Breast epithelium (tissue), 4 donors: ENCODE measurements around the gene CHPF. TPM values are rescaled to one million over a fixed set of nuclear protein-coding genes. Genes with fewer than 3 reads are reported as not detected.

Experiments used
- DNase-seq, 2 donors: peaks; one replicate each; pipeline ENCODE4 v3.0.0-alpha.2; 2019; ENCODE audit warnings: low spot score in 2 of 2
- H3K27ac ChIP-seq, 2 donors: fragments of 200-600 bp; sonication (generic) in 1 of 2; one replicate each; pipeline ENCODE4 v1.5.1; 2016 to 2019; ENCODE audit warnings: mild to moderate bottlenecking in 1 of 2
- H3K27me3 ChIP-seq, 2 donors: fragments of 200-600 bp; sonication (generic) in 1 of 2; one replicate each; pipeline versions ENCODE4 v1.5.1 to v1.6.0; 2017 to 2019; ENCODE audit warnings: control low read depth in 1 of 2, mild to moderate bottlenecking in 1 of 2
- H3K36me3 ChIP-seq: fragments of 200-600 bp; one replicate; pipeline ENCODE4 v1.5.1; 2019
- H3K4me1 ChIP-seq, 2 donors: fragments of 200-600 bp; sonication (generic); one replicate each; pipeline ENCODE4 v1.5.1; 2016 to 2019; ENCODE audit warnings: control low read depth in 1 of 2
- H3K4me3 ChIP-seq, 3 donors: fragments of 200-600 bp; sonication (generic); 1 replicate in 2 of 3; 2 replicates in 1 of 3; pipeline ENCODE4 v1.5.1; 2016 to 2019; ENCODE audit warnings: mild to moderate bottlenecking in 3 of 3, moderate library complexity in 2 of 3
- H3K9me3 ChIP-seq, 2 donors: fragments of 200-600 bp; sonication (generic) in 1 of 2; one replicate each; pipeline ENCODE4 v1.5.1; 2016 to 2019; ENCODE audit warnings: control low read depth in 1 of 2
- CTCF ChIP-seq, 3 donors: fragments of 450-650 bp; IDR thresholded peaks; one replicate each; pipeline ENCODE4 v1.5.1; 2016 to 2017; ENCODE audit warnings: antibody characterized with exemption in 3 of 3, mild to moderate bottlenecking in 3 of 3, moderate library complexity in 3 of 3
- POLR2A ChIP-seq: fragments of 450-650 bp; IDR thresholded peaks from one replicate; pipeline ENCODE4 v1.6.1; 2016; ENCODE audit warnings: antibody characterized with exemption, mild to moderate bottlenecking, moderate library complexity
- POLR2AphosphoS5 ChIP-seq, 3 donors: sonication (generic); formaldehyde crosslinking; IDR thresholded peaks; one replicate each; pipeline ENCODE4 v1.6.1; 2017; ENCODE audit warnings: antibody characterized with exemption in 3 of 3
- intact Hi-C: fragments of 100-400 bp; cut with DNase I; formaldehyde crosslinking; loops from one replicate; pipeline ENCODE4 v1.15.1; 2023; ENCODE audit warnings: low total_unique reads
- total RNA-seq, 3 donors: library from RNA; depleted of rRNA; stranded (reverse); fragments of >200 nt; gene quantifications; one replicate each; pipeline ENCODE4 v1.1.0, GENCODE V29; 2016

The CHPF gene
- total RNA-seq, 3 donors from 2014 or later: 46.5 to 58.9 (median 49.0) TPM

- DNase-seq: no peak
- TF ChIP-seq CTCF (IDR thresholded peaks at IDR 0.05): no peak
- no peak for TF ChIP-seq POLR2AphosphoS5 (IDR thresholded peaks at IDR 0.05)
- TF ChIP-seq POLR2A: no peak
- Histone ChIP-seq H3K27ac (no peak overlapping the region), H3K27me3 (no peaks in the 10 kb centered on the region), H3K36me3 (no peaks in the 10 kb centered on the region), H3K9me3 (no peaks in the 10 kb centered on the region), H3K4me1 (no peaks in the 10 kb centered on the region), H3K4me3 (no peak overlapping the region)
- intact Hi-C loops: no loop called here
Observed at GRCh38 chr2:219492575-219492974, 51.0 kb downstream of the CHPF start.

GRCh38 chr2:219491278-219491963 lies 52.2 kb downstream of the CHPF start:
- no peaks in the 10 kb centered on the region for H3K9me3 ChIP-seq
- H3K36me3 ChIP-seq: no peaks in the 10 kb centered on the region
- H3K27me3 ChIP-seq: peaks cover 0 to 2% of the 10 kb centered on the region in 2 donors
- TF ChIP-seq POLR2A: no peak
- no peak for TF ChIP-seq CTCF (IDR thresholded peaks at IDR 0.05)
- no peak for TF ChIP-seq POLR2AphosphoS5 (IDR thresholded peaks at IDR 0.05)
- H3K27ac ChIP-seq: no peak overlapping the region
- no peaks in the 10 kb centered on the region for H3K4me1 ChIP-seq
- intact Hi-C loops: no loop called here
- DNase-seq: no peak
- H3K4me3 ChIP-seq: no peak overlapping the region

DNA sequence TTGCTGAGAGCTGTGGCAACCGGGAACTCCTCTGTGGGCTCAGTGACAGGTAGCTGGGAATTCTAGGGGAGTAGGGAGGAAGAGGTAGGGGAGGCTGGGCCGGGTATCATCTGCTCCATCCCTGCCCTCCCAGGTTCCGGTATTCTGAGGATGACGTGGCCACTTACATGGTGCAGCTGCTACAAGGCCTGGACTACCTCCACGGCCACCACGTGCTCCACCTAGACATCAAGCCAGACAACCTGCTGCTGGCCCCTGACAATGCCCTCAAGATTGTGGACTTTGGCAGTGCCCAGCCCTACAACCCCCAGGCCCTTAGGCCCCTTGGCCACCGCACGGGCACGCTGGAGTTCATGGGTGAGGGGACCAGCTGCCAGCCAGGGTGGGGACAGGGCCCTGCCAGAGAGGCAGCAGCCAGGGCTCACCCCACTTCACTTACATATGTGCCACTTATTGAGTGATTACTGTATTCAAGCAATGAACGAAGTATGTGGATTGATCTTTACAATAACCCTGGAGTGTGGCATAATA lies 52.9 kb downstream of the CHPF start:
- TF ChIP-seq POLR2AphosphoS5 (IDR thresholded peaks at IDR 0.05): no peak
- DNase-seq: no peak
- intact Hi-C loops: no loop called here
- Histone ChIP-seq H3K9me3 (no peaks in the 10 kb centered on the region), H3K4me1 (no peaks in the 10 kb centered on the region), H3K4me3 (no peak overlapping the region), H3K27ac (no peak overlapping the region), H3K36me3 (no peaks in the 10 kb centered on the region), H3K27me3 (peaks cover 0 to 4% of the 10 kb centered on the region in 2 donors)

GRCh38 chr2:219490186-219490585 lies 53.4 kb downstream of the CHPF start:
- H3K27ac ChIP-seq: no peak overlapping the region

GRCh38 chr2:219489315-219489714 lies 54.3 kb downstream of the CHPF start:
- no peak overlapping the region for H3K4me3 ChIP-seq

More at GRCh38 chr2:219490186-219490585, 53.4 kb downstream of the CHPF start:
- Histone ChIP-seq H3K27me3 (peaks cover 0 to 4% of the 10 kb centered on the region in 2 donors), H3K36me3 (no peaks in the 10 kb centered on the region), H3K4me1 (no peaks in the 10 kb centered on the region), H3K4me3 (no peak overlapping the region), H3K9me3 (no peaks in the 10 kb centered on the region)
- TF ChIP-seq POLR2AphosphoS5 (IDR thresholded peaks at IDR 0.05): no peak
- no peak for TF ChIP-seq CTCF (IDR thresholded peaks at IDR 0.05)
- TF ChIP-seq POLR2A: no peak
- DNase-seq: no peak
- intact Hi-C loops: no loop called here

More at GRCh38 chr2:219489315-219489714, 54.3 kb downstream of the CHPF start:
- DNase-seq: no peak
- no peaks in the 10 kb centered on the region for H3K4me1 ChIP-seq
- intact Hi-C loops: loop anchor here (1.0 kb wide), 1 partner anchor 19 kb away; no protein-coding TSS in a partner anchor
- no peaks in the 10 kb centered on the region for H3K9me3 ChIP-seq
- no peaks in the 10 kb centered on the region for H3K36me3 ChIP-seq
- H3K27me3 ChIP-seq: peaks cover 0 to 4% of the 10 kb centered on the region in 2 donors
- no peak for TF ChIP-seq CTCF (IDR thresholded peaks at IDR 0.05)
- no peak for TF ChIP-seq POLR2AphosphoS5 (IDR thresholded peaks at IDR 0.05)
- no peak for TF ChIP-seq POLR2A
- H3K27ac ChIP-seq: no peak overlapping the region

Other genes starting within 250 kb of the CHPF start
- gene PTPRN, start 234.4 kb downstream of the CHPF start, total RNA-seq: under 1 TPM in 2 of 3 donors, not detected in 1; 0.33 to 0.44 TPM
- gene RESP18, start 211.1 kb downstream of the CHPF start, total RNA-seq: not detected
- 10 to 100 TPM; 49.8 to 81.9 (median 79.0) TPM for gene DNPEP, start 155.9 kb downstream of the CHPF start, total RNA-seq
- gene DES, start 125.4 kb downstream of the CHPF start, total RNA-seq: 10 to 100 TPM; 17.1 to 29.6 (median 29.5) TPM
- gene SPEG, start 109.0 kb downstream of the CHPF start, total RNA-seq: 10 to 100 TPM in 2 of 3 donors, under 1 TPM in 1; 0.32 to 36.6 (median 21.0) TPM
- 10 to 100 TPM; 15.7 to 33.4 (median 29.7) TPM for gene GMPPA, start 44.9 kb downstream of the CHPF start, total RNA-seq
- under 1 TPM in 1 of 3 donors, not detected in 2; 0.44 TPM for gene ASIC4, start 29.3 kb downstream of the CHPF start, total RNA-seq
- gene TMEM198, start 219 bp upstream of the CHPF start, total RNA-seq: 1 to 10 TPM; 1.6 to 1.9 (median 1.8) TPM
- 10 to 100 TPM; 69.2 to 91.9 (median 73.1) TPM for gene OBSL1, start 27.7 kb upstream of the CHPF start, total RNA-seq
- gene INHA, start 28.5 kb upstream of the CHPF start, total RNA-seq: under 1 TPM in 2 of 3 donors, not detected in 1; 0.64 to 0.73 TPM
- gene STK11IP, start 54.0 kb upstream of the CHPF start, total RNA-seq: 10 to 100 TPM; 11.2 to 16.7 (median 15.7) TPM
- 1 to 10 TPM; 2.1 to 4.7 (median 4.6) TPM for gene SLC4A3, start 83.8 kb upstream of the CHPF start, total RNA-seq